Liver (tissue), 3 donors: ENCODE data around the gene DBP.

Source experiments
- EGR1 ChIP-seq, 2 donors: IDR thresholded peaks; 2 replicates each; pipeline ENCODE4 v1.6.1; 2016 to 2018; ENCODE audit warnings: antibody characterized with exemption in 2 of 2, low read depth in 2 of 2
- GABPA ChIP-seq, 2 donors: IDR thresholded peaks in 1 of 2; conservative IDR thresholded peaks in 1 of 2; 2 replicates each; pipeline ENCODE4 v1.6.1; 2016; ENCODE audit warnings: antibody characterized with exemption in 2 of 2, mild to moderate bottlenecking in 1 of 2, moderate library complexity in 1 of 2
- JUND ChIP-seq, 2 donors: IDR thresholded peaks; 2 replicates each; pipeline ENCODE4 v1.6.1; 2016; ENCODE audit warnings: antibody characterized with exemption in 2 of 2
- NR2F2 ChIP-seq: IDR thresholded peaks from 2 replicates; pipeline ENCODE4 v1.6.1; 2016; ENCODE audit warnings: antibody characterized with exemption
- RAD21 ChIP-seq, 2 donors: IDR thresholded peaks; 2 replicates each; pipeline ENCODE4 v1.6.1; 2016; ENCODE audit warnings: antibody characterized with exemption in 2 of 2, mild to moderate bottlenecking in 2 of 2
- SP1 ChIP-seq: IDR thresholded peaks from 2 replicates; pipeline ENCODE4 v1.6.1; 2018; ENCODE audit warnings: antibody characterized with exemption, mild to moderate bottlenecking
- TAF1 ChIP-seq: conservative IDR thresholded peaks from 2 replicates; pipeline ENCODE4 v1.6.1; 2016; ENCODE audit warnings: antibody characterized with exemption, mild to moderate bottlenecking
- TF ChIP-seq, protein P1 (sequence below): fragments of 150-350 bp; IDR thresholded peaks from 2 replicates; pipeline ENCODE4 v1.5.1; 2017; ENCODE audit warnings: improper control_type of control experiment, low read depth, low read length; ENCODE audit not compliant: missing input control
- TF ChIP-seq, protein P2 (sequence below): IDR thresholded peaks from 2 replicates; pipeline ENCODE4 v1.6.1; 2016; ENCODE audit warnings: antibody characterized with exemption
- TF ChIP-seq, protein P3 (sequence below): IDR thresholded peaks from 2 replicates; pipeline ENCODE4 v1.6.1; 2016; ENCODE audit warnings: antibody characterized with exemption
- TF ChIP-seq, protein P4 (sequence below): IDR thresholded peaks from 2 replicates; pipeline ENCODE4 v1.6.1; 2016; ENCODE audit warnings: antibody characterized with exemption
- TF ChIP-seq, protein P5 (sequence below): IDR thresholded peaks from 2 replicates; pipeline ENCODE4 v1.6.1; 2016; ENCODE audit warnings: antibody characterized with exemption, mild to moderate bottlenecking
- donor health status: healthy.
- donor health status: healthy.

DNA sequence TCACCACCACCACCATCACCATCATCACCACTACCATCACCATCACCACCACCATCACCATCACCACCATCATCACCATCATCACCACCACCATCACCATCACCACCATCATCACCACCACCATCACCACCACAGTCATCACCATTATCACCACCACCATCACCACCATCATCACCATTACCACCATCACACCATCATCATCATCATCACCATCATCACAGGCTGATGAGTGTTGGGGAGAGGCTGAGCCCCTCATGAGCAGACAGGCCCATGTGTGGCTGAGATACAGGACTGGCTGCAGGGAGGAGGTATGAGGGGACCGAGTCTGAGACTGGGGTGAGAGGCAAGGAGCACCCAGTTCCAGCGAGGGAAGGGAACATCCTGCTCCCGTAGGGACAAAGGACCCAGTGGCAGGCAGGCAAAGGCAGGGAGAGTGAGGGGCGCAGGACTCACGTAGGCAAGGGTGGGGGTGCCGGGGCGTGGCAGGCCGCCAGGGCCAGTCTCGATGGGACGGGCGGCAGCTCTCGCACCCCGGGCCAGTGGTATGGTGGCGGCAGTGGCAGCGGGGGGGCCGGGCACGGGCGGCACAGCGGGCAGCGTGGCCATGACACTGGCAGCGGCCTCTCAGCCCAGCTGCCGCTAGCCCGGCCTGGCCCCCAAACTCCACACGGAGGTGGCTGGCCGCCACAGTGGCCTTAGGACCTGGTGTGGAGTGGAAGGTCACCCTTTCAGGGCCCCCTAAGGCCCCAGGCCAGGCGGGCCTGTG is 32.9 kb upstream of the DBP start:
- TF ChIP-seq, protein P1, sequence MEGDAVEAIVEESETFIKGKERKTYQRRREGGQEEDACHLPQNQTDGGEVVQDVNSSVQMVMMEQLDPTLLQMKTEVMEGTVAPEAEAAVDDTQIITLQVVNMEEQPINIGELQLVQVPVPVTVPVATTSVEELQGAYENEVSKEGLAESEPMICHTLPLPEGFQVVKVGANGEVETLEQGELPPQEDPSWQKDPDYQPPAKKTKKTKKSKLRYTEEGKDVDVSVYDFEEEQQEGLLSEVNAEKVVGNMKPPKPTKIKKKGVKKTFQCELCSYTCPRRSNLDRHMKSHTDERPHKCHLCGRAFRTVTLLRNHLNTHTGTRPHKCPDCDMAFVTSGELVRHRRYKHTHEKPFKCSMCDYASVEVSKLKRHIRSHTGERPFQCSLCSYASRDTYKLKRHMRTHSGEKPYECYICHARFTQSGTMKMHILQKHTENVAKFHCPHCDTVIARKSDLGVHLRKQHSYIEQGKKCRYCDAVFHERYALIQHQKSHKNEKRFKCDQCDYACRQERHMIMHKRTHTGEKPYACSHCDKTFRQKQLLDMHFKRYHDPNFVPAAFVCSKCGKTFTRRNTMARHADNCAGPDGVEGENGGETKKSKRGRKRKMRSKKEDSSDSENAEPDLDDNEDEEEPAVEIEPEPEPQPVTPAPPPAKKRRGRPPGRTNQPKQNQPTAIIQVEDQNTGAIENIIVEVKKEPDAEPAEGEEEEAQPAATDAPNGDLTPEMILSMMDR: no peak
- TF ChIP-seq, protein P2, sequence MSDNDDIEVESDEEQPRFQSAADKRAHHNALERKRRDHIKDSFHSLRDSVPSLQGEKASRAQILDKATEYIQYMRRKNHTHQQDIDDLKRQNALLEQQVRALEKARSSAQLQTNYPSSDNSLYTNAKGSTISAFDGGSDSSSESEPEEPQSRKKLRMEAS: no peak
- TF ChIP-seq RAD21 (IDR thresholded peaks at IDR 0.05): no peak
- TF ChIP-seq NR2F2: no peak
- no peak for TF ChIP-seq JUND (IDR thresholded peaks at IDR 0.05)
- TF ChIP-seq TAF1: no peak
- no peak for TF ChIP-seq SP1
- no peak for TF ChIP-seq EGR1 (IDR thresholded peaks at IDR 0.05; ENCODE audit: low read depth in 2 of 2)
- TF ChIP-seq, protein P3, sequence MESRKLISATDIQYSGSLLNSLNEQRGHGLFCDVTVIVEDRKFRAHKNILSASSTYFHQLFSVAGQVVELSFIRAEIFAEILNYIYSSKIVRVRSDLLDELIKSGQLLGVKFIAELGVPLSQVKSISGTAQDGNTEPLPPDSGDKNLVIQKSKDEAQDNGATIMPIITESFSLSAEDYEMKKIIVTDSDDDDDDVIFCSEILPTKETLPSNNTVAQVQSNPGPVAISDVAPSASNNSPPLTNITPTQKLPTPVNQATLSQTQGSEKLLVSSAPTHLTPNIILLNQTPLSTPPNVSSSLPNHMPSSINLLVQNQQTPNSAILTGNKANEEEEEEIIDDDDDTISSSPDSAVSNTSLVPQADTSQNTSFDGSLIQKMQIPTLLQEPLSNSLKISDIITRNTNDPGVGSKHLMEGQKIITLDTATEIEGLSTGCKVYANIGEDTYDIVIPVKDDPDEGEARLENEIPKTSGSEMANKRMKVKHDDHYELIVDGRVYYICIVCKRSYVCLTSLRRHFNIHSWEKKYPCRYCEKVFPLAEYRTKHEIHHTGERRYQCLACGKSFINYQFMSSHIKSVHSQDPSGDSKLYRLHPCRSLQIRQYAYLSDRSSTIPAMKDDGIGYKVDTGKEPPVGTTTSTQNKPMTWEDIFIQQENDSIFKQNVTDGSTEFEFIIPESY: no peak
- no peak for TF ChIP-seq GABPA (IDR thresholded peaks at IDR 0.05 in 1 of 2, conservative IDR thresholded peaks at IDR 0.05 in 1 of 2)
- TF ChIP-seq, protein P4, sequence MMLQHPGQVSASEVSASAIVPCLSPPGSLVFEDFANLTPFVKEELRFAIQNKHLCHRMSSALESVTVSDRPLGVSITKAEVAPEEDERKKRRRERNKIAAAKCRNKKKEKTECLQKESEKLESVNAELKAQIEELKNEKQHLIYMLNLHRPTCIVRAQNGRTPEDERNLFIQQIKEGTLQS: no peak
- TF ChIP-seq, protein P5, sequence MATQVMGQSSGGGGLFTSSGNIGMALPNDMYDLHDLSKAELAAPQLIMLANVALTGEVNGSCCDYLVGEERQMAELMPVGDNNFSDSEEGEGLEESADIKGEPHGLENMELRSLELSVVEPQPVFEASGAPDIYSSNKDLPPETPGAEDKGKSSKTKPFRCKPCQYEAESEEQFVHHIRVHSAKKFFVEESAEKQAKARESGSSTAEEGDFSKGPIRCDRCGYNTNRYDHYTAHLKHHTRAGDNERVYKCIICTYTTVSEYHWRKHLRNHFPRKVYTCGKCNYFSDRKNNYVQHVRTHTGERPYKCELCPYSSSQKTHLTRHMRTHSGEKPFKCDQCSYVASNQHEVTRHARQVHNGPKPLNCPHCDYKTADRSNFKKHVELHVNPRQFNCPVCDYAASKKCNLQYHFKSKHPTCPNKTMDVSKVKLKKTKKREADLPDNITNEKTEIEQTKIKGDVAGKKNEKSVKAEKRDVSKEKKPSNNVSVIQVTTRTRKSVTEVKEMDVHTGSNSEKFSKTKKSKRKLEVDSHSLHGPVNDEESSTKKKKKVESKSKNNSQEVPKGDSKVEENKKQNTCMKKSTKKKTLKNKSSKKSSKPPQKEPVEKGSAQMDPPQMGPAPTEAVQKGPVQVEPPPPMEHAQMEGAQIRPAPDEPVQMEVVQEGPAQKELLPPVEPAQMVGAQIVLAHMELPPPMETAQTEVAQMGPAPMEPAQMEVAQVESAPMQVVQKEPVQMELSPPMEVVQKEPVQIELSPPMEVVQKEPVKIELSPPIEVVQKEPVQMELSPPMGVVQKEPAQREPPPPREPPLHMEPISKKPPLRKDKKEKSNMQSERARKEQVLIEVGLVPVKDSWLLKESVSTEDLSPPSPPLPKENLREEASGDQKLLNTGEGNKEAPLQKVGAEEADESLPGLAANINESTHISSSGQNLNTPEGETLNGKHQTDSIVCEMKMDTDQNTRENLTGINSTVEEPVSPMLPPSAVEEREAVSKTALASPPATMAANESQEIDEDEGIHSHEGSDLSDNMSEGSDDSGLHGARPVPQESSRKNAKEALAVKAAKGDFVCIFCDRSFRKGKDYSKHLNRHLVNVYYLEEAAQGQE: no peak
